Activated CD8-positive, alpha-beta T cell treated with anti-CD3 and anti-CD28 coated beads, Interleukin-2, amount 10 ng/mL, durations not matched to agents 7 days and 5 days (primary cell): ENCODE results near the gene TCP10L. TPM values are rescaled to one million over a fixed set of nuclear protein-coding genes. Genes with fewer than 3 reads are reported as not detected.
"Not testable (repeated sequence)": the region's sequence is repeated elsewhere in the genome, so short reads cannot be mapped to it uniquely, and the experiment has no call there.

Experiments
- ATAC-seq: fragments of 150-1000 bp; cut with Tn5 transposase; one replicate; pipeline ENCODE4 v1.10.0; 2021; ENCODE audit warnings: moderate library complexity
- CTCF ChIA-PET: fragments of 350-600 bp; sonication (Branson Sonifier 250); formaldehyde crosslinking; loops from one replicate; lab custom pipeline; 2021; ENCODE audit warnings: antibody characterized with exemption; lab: Charles Lee
- POLR2A ChIA-PET: fragments of 350-600 bp; sonication (Branson Sonifier 250); formaldehyde crosslinking; loops from one replicate; lab custom pipeline; 2021; ENCODE audit warnings: antibody characterized with exemption; lab: Charles Lee
- DNase-seq: peaks from one replicate; pipeline ENCODE4 v3.0.0-alpha.2; 2020
- H3K27ac Mint-ChIP-seq: one replicate; pipeline ENCODE4 v1.8.0; 2021; ENCODE audit warnings: mild to moderate bottlenecking, mixed read lengths
- H3K27me3 Mint-ChIP-seq: one replicate; pipeline ENCODE4 v1.8.0; 2021; ENCODE audit warnings: low read depth, mixed read lengths
- H3K36me3 Mint-ChIP-seq: one replicate; pipeline ENCODE4 v1.8.0; 2021; ENCODE audit warnings: low read depth, mixed read lengths
- H3K4me1 Mint-ChIP-seq: one replicate; pipeline ENCODE4 v1.8.0; 2021; ENCODE audit warnings: low read depth, mixed read lengths
- H3K4me3 Mint-ChIP-seq: one replicate; pipeline ENCODE4 v1.8.0; 2021; ENCODE audit warnings: mild to moderate bottlenecking, mixed read lengths
- H3K9me3 Mint-ChIP-seq: one replicate; pipeline ENCODE4 v1.8.0; 2022; ENCODE audit warnings: mixed read lengths; ENCODE audit not compliant: insufficient read depth
- total RNA-seq, 2 experiments: library from RNA; stranded (reverse); gene quantifications; one replicate each; pipeline ENCODE4 v1.2.3, GENCODE V29; 2021

Gene TCP10L
- under 1 TPM; 0.42 to 0.68 TPM for total RNA-seq

DNA sequence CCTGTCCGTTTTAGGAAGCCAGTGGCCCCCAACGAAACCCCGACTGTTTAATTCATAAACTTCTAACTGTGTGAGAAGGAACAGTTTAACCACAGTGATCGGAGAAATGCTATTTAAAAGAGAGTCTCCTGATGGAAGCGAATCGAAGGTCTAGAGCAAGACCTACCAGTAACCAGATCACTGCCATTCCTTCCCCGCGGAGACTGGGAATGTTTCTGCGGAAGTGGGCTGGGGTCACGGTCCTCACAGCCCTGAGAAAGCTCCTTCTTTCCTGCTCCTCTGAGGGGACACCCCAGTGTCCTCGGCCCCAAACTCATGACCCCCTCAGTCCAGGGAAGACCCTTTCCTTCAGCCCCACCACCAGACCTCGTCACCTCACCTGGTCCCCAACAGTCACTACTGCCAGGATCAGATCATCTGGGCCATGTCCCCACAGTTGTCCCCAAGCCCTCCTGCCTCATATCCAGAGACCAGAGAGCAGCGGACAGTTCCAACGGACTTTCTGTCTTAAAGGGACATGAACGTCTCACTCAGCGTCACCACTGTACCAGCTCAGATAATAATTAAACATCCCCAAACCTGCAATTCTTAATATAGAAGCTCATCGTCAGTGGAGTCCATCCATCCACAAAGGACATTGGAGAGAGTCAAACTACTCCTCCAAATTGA, at the start of gene TCP10L:
Gene TCP10L (minus strand): TSS at position 482 of the 669 bp plus-strand sequence. CDS start 1,219 bp downstream, outside the sequence.
- no peak for ATAC-seq
- H3K9me3 Mint-ChIP-seq, result no peaks in the 10 kb centered on the region
- no peak within 1 kb of the TSS for H3K4me3 Mint-ChIP-seq
- CTCF ChIA-PET, result interaction anchor here (1.0 to 1.3 kb wide), 2 partner anchors 16 to 182 kb away, joined by 4 to 7 read pairs; no protein-coding TSS in a partner anchor
- no peak within 1 kb of the TSS for H3K27ac Mint-ChIP-seq
- no peaks in the 10 kb centered on the region for H3K36me3 Mint-ChIP-seq
- DNase-seq, result no peak
- H3K27me3 Mint-ChIP-seq, result no peaks in the 10 kb centered on the region
- peaks cover 2% of the 10 kb centered on the region for H3K4me1 Mint-ChIP-seq
- POLR2A ChIA-PET, result no interaction called here

GRCh38 chr21:32626621-32627196, 41.4 kb upstream of the TCP10L start:
- H3K27ac Mint-ChIP-seq, result no peak overlapping the region
- ChIA-PET POLR2A (no interaction called here), CTCF (interaction anchor here (1.1 kb wide), 1 partner anchor 57 kb away, joined by 3 read pairs; no protein-coding TSS in a partner anchor)
- H3K4me1 Mint-ChIP-seq, result peaks cover 5% of the 10 kb centered on the region
- peaks cover 12% of the 10 kb centered on the region for H3K36me3 Mint-ChIP-seq
- ATAC-seq, result no peak
- no peak overlapping the region for H3K4me3 Mint-ChIP-seq
- H3K9me3 Mint-ChIP-seq, result no peaks in the 10 kb centered on the region
- peaks cover 11% of the 10 kb centered on the region for H3K27me3 Mint-ChIP-seq
- no peak for DNase-seq

- H3K27me3 Mint-ChIP-seq, result peaks cover 23% of the 10 kb centered on the region
- DNase-seq, H3K9me3 Mint-ChIP-seq, CTCF ChIA-PET, H3K4me3 Mint-ChIP-seq, H3K36me3 Mint-ChIP-seq, H3K27ac Mint-ChIP-seq, ATAC-seq, POLR2A ChIA-PET, H3K4me1 Mint-ChIP-seq: not testable (repeated sequence)
These were observed 32.9 kb upstream of the TCP10L start for GRCh38 chr21:32618218-32618617.

GRCh38 chr21:32613436-32614043, 28.2 kb upstream of the TCP10L start:
- ATAC-seq, result no peak
- DNase-seq, result no peak
- Mint-ChIP-seq H3K4me1 (peaks cover 5% of the 10 kb centered on the region), H3K27ac (no peak overlapping the region), H3K36me3 (peaks cover 10% of the 10 kb centered on the region), H3K27me3 (peaks cover 6% of the 10 kb centered on the region), H3K9me3 (no peaks in the 10 kb centered on the region), H3K4me3 (peak overlapping the region; percentile 98)
- ChIA-PET CTCF (interaction anchor here (4.9 kb wide), 1 partner anchor 13 kb away, joined by 44 read pairs; no protein-coding TSS in a partner anchor), POLR2A (interaction anchor here (0.8 to 1.4 kb wide), 4 partner anchors 35 to 159 kb away, joined by 3 to 5 read pairs (median 4); partner anchors contain the start of gene SYNJ1)

- peaks cover 10% of the 10 kb centered on the region for H3K36me3 Mint-ChIP-seq
- CTCF ChIA-PET, result interaction anchor here (1.4 to 4.9 kb wide), 2 partner anchors 12 to 158 kb away, joined by 5 to 44 read pairs; partner anchors contain the start of gene PAXBP1
- no peaks in the 10 kb centered on the region for H3K9me3 Mint-ChIP-seq
- H3K4me3 Mint-ChIP-seq, result peak overlapping the region; percentile 98
- DNase-seq (no peak), ATAC-seq (peak; percentile 6)
- POLR2A ChIA-PET, result interaction anchor here (0.7 to 1.4 kb wide), 6 partner anchors 12 to 218 kb away, joined by 3 to 5 read pairs (median 4); partner anchors contain the start of gene SYNJ1
- peak overlapping the region; percentile 92 for H3K27ac Mint-ChIP-seq
- H3K4me1 Mint-ChIP-seq, result peaks cover 5% of the 10 kb centered on the region
- H3K27me3 Mint-ChIP-seq, result peaks cover 5% of the 10 kb centered on the region
These were observed 27.6 kb upstream of the TCP10L start for GRCh38 chr21:32612999-32613337.

DNA sequence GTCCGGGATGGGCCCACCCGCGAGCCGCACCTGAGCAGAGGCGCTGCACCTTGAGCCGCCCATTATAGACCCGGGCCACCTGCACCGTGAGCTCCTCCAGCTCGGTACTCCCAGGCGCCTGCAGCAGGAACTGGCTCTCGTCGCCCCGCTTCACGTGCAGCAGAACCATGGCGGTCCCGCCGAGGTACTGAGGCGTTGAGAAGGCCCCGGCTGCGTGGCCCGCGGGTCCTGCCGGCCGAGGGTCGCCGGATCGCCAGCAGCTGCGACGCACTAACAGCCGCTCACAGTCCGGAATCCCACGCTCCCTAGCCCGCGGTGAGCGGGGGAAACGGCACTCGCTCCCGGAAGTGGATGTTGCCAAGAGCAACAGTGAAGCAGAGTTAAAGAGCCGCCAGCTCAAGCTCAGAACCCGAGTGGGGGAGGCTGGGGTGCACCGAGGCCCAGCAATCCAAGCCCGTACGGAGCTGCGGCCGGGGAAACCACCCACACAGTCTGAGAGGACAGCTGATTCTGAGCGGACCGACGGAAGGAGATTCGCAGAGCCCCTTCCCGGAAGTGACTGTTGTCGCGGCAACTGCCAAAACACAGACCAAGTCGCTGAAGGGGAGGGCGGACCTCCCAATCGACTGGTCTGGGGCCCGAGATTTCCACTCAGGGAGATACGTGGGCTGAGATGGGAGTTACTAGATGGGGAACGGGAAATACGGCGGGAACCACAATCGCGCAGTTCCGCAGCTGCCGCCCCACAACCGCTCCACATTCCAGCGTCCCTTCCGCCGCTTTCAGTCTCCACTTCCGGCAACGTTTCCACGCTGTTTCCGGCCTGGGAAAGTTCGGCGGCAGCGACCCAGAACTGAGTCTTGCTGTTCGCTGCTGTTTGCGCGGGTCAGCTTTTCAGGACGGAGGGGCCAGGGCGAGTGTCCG, 27.0 kb upstream of the TCP10L start, which contains the start of gene CFAP298:
Gene CFAP298 (minus strand): TSS at position 303 of the 924 bp plus-strand sequence. CDS start 134 bp downstream, at position 169.
- Mint-ChIP-seq H3K27ac (peak within 1 kb of the TSS; percentile 92), H3K4me1 (peaks cover 5% of the 10 kb centered on the region), H3K36me3 (peaks cover 15% of the 10 kb centered on the region), H3K4me3 (peak within 1 kb of the TSS; percentile 98), H3K9me3 (no peaks in the 10 kb centered on the region), H3K27me3 (peaks cover 5% of the 10 kb centered on the region)
- peak; percentile 94 for DNase-seq
- ChIA-PET CTCF (interaction anchor here (1.4 to 4.9 kb wide), 2 partner anchors 12 to 159 kb away, joined by 5 to 44 read pairs; partner anchors contain the start of gene PAXBP1), POLR2A (interaction anchor here (0.6 to 1.4 kb wide), 7 partner anchors 11 to 217 kb away, joined by 3 to 5 read pairs (median 3); partner anchors contain the start of gene SYNJ1)
- ATAC-seq, result peak; percentile 92

DNA sequence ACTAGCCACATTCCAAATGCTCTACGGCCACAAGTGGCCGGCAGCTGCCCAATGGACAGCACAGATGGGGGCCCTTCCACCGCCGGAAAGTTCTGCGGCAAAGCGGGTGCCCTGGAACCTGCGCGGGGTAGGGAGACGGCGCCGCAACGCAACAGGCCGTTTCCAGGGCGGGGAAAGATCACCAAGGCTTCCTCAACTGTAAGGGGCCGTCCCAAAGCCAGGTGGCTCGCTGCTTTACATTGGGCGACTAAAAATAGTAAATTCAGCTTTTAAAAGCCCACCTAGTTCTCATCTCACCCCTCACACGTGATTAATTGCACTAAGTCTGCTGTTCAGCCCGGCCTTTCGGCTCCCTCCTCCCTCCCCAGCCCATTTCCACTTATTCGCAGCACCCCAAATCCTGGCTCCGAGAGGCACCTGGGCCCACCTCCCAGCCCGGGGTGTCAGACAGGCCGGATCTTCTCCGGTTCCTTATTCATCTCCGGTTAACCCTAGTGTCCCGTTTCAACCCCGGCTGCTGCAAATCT, 26.2 kb upstream of the TCP10L start:
- peaks cover 5% of the 10 kb centered on the region for H3K27me3 Mint-ChIP-seq
- CTCF ChIA-PET, result interaction anchor here (1.3 to 4.9 kb wide), 3 partner anchors 11 to 208 kb away, joined by 3 to 44 read pairs (median 5); partner anchors contain the start of gene PAXBP1
- peaks cover 20% of the 10 kb centered on the region for H3K36me3 Mint-ChIP-seq
- no peaks in the 10 kb centered on the region for H3K9me3 Mint-ChIP-seq
- peak overlapping the region; percentile 92 for H3K27ac Mint-ChIP-seq
- H3K4me3 Mint-ChIP-seq, result peak overlapping the region; percentile 98
- POLR2A ChIA-PET, result interaction anchor here (0.6 to 0.8 kb wide), 2 partner anchors 32 to 105 kb away, joined by 3 read pairs; no protein-coding TSS in a partner anchor
- DNase-seq (peak; percentile 57), ATAC-seq (peak; percentile 38)
- peaks cover 5% of the 10 kb centered on the region for H3K4me1 Mint-ChIP-seq

- ATAC-seq, H3K27me3 Mint-ChIP-seq, DNase-seq, H3K27ac Mint-ChIP-seq, H3K9me3 Mint-ChIP-seq, H3K4me1 Mint-ChIP-seq: not testable (repeated sequence)
- POLR2A ChIA-PET, result interaction anchor here (0.8 kb wide), 1 partner anchor 32 kb away, joined by 3 read pairs; no protein-coding TSS in a partner anchor
- H3K36me3 Mint-ChIP-seq, result peaks cover 26% of the 10 kb centered on the region
- peak overlapping the region; percentile 51 for H3K4me3 Mint-ChIP-seq
- CTCF ChIA-PET, result interaction anchor here (1.3 to 4.9 kb wide), 2 partner anchors 10 to 208 kb away, joined by 3 to 44 read pairs; no protein-coding TSS in a partner anchor
These were observed 25.6 kb upstream of the TCP10L start for GRCh38 chr21:32610940-32611339.

DNA sequence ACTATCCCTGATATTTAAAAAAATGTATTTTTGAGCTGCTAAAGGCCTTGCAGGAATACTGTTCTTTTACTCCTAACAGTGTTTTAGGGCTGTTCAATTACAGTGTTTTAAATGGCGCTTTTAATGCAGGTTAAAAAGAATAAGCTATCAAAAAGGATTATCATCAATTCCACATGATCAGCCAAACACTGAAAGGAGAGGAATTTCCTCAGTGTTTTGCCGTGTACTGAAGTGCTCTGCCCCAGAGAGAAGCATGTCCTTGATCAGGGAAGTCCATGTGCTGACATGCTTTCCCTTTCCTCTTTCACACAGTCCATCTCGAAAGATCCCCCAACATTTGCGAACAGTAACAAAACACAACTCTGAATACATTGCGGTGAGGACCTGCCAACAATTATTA, 23.5 kb upstream of the TCP10L start:
- CTCF ChIA-PET, result interaction anchor here (0.9 to 4.9 kb wide), 3 partner anchors 8 to 165 kb away, joined by 3 to 44 read pairs (median 3); no protein-coding TSS in a partner anchor
- Mint-ChIP-seq H3K4me3 (no peak overlapping the region), H3K27me3 (no peaks in the 10 kb centered on the region), H3K36me3 (peaks cover 38% of the 10 kb centered on the region), H3K9me3 (no peaks in the 10 kb centered on the region), H3K27ac (no peak overlapping the region), H3K4me1 (peaks cover 5% of the 10 kb centered on the region)
- POLR2A ChIA-PET, result no interaction called here
- ATAC-seq, result no peak
- no peak for DNase-seq

DNA sequence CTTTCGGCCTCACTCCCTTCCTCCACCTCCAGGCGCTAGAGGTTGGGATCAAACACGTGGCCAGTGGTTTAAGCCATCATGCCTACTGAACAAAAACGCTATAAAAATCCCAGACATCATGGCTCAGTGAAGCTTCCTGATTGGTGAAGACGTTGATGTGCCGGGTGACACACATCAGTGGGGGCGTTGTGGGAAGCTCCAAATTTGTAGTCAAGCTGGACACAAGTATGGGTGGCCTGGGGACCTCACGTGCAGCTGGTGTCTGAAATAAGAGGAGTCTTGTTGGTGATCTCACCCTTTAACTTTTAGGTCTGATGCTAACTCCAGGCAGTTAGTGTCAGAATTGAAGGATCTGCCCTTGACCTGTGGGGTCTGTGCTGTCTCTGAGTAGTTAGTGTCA, 20.1 kb upstream of the TCP10L start:
- H3K4me3 Mint-ChIP-seq, result no peak overlapping the region
- H3K36me3 Mint-ChIP-seq, result peaks cover 53% of the 10 kb centered on the region
- H3K4me1 Mint-ChIP-seq, result peaks cover 2% of the 10 kb centered on the region
- no peaks in the 10 kb centered on the region for H3K27me3 Mint-ChIP-seq
- H3K9me3 Mint-ChIP-seq, result no peaks in the 10 kb centered on the region
- no peak for DNase-seq
- no peak for ATAC-seq
- no peak overlapping the region for H3K27ac Mint-ChIP-seq
- ChIA-PET POLR2A (no interaction called here), CTCF (no interaction called here)
